ENCODE measurements around the gene MGLL.

DNA sequence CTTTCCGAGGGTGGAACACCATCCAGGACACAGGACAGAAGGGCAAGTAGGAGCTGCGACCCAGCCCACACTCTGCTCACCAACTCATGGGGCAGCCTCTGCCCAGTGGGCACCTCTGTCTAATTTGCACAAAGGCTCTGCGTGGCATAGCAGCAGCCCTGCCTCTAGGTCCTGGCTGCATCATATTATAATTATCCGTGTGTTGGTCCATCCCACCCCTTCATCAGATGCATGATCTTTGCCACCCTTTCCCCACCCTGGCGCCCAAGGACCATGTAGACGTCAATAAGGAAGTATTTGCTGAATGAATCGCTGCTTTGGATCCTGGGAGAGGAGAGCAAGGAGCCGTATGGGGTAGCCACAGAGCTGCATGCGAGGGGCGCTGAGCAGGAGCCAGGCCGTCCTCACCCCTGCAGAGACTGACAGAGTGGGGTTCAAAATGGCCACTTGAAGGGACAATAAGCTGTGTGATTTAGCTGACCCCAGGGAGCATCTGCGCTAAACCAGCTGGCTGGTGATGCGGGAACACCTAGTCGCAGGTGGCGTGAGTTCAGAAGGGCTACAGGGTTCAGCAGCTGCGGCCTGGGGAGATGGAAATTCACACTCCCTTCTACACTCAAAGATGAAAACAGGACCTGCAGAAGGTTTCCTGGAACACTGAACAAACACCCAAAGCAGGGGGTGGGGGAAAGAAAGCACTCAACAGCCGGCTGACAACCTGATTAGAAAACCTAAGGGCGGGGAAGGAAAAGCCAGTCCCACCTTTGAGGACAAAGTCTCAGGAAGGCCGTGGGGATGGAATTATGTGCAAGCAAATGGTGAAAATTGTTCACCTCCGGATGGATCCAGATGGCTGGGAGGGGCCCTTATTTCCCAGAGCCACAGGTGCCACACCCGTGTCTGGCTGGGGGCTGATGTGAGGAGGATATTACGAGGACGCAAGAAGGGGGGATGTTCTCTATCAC lies 6.4 kb downstream of the MGLL start:
- TF ChIP-seq, protein P1, sequence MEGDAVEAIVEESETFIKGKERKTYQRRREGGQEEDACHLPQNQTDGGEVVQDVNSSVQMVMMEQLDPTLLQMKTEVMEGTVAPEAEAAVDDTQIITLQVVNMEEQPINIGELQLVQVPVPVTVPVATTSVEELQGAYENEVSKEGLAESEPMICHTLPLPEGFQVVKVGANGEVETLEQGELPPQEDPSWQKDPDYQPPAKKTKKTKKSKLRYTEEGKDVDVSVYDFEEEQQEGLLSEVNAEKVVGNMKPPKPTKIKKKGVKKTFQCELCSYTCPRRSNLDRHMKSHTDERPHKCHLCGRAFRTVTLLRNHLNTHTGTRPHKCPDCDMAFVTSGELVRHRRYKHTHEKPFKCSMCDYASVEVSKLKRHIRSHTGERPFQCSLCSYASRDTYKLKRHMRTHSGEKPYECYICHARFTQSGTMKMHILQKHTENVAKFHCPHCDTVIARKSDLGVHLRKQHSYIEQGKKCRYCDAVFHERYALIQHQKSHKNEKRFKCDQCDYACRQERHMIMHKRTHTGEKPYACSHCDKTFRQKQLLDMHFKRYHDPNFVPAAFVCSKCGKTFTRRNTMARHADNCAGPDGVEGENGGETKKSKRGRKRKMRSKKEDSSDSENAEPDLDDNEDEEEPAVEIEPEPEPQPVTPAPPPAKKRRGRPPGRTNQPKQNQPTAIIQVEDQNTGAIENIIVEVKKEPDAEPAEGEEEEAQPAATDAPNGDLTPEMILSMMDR (IDR thresholded peaks at IDR 0.05; ENCODE audit: low read depth, low read length, missing input control): no peak
- TF ChIP-seq, protein P2, sequence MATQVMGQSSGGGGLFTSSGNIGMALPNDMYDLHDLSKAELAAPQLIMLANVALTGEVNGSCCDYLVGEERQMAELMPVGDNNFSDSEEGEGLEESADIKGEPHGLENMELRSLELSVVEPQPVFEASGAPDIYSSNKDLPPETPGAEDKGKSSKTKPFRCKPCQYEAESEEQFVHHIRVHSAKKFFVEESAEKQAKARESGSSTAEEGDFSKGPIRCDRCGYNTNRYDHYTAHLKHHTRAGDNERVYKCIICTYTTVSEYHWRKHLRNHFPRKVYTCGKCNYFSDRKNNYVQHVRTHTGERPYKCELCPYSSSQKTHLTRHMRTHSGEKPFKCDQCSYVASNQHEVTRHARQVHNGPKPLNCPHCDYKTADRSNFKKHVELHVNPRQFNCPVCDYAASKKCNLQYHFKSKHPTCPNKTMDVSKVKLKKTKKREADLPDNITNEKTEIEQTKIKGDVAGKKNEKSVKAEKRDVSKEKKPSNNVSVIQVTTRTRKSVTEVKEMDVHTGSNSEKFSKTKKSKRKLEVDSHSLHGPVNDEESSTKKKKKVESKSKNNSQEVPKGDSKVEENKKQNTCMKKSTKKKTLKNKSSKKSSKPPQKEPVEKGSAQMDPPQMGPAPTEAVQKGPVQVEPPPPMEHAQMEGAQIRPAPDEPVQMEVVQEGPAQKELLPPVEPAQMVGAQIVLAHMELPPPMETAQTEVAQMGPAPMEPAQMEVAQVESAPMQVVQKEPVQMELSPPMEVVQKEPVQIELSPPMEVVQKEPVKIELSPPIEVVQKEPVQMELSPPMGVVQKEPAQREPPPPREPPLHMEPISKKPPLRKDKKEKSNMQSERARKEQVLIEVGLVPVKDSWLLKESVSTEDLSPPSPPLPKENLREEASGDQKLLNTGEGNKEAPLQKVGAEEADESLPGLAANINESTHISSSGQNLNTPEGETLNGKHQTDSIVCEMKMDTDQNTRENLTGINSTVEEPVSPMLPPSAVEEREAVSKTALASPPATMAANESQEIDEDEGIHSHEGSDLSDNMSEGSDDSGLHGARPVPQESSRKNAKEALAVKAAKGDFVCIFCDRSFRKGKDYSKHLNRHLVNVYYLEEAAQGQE (IDR thresholded peaks at IDR 0.05): no peak
- TF ChIP-seq, protein P3, sequence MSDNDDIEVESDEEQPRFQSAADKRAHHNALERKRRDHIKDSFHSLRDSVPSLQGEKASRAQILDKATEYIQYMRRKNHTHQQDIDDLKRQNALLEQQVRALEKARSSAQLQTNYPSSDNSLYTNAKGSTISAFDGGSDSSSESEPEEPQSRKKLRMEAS (IDR thresholded peaks at IDR 0.05): no peak
- TF ChIP-seq, protein P4, sequence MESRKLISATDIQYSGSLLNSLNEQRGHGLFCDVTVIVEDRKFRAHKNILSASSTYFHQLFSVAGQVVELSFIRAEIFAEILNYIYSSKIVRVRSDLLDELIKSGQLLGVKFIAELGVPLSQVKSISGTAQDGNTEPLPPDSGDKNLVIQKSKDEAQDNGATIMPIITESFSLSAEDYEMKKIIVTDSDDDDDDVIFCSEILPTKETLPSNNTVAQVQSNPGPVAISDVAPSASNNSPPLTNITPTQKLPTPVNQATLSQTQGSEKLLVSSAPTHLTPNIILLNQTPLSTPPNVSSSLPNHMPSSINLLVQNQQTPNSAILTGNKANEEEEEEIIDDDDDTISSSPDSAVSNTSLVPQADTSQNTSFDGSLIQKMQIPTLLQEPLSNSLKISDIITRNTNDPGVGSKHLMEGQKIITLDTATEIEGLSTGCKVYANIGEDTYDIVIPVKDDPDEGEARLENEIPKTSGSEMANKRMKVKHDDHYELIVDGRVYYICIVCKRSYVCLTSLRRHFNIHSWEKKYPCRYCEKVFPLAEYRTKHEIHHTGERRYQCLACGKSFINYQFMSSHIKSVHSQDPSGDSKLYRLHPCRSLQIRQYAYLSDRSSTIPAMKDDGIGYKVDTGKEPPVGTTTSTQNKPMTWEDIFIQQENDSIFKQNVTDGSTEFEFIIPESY (IDR thresholded peaks at IDR 0.05): no peak
- no peak for TF ChIP-seq JUND (IDR thresholded peaks at IDR 0.05)
- TF ChIP-seq YY1 (IDR thresholded peaks at IDR 0.05): no peak
- no peak for TF ChIP-seq RAD21 (IDR thresholded peaks at IDR 0.05)
- no peak for TF ChIP-seq TAF1 (conservative IDR thresholded peaks at IDR 0.05)
- TF ChIP-seq, protein P5, sequence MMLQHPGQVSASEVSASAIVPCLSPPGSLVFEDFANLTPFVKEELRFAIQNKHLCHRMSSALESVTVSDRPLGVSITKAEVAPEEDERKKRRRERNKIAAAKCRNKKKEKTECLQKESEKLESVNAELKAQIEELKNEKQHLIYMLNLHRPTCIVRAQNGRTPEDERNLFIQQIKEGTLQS (IDR thresholded peaks at IDR 0.05): no peak
- TF ChIP-seq SP1 (IDR thresholded peaks at IDR 0.05): no peak
- no peak for TF ChIP-seq HNF4G (IDR thresholded peaks at IDR 0.05)
